Lower lobe of right lung (tissue), 2 donors: Measurements from ENCODE around the gene TEPSIN. TPM values are rescaled to one million over a fixed set of nuclear protein-coding genes. Genes with fewer than 3 reads are reported as not detected.

Experiments used
- ATAC-seq, 2 donors: fragments of 200-7000 bp; cut with Tn5 transposase; one replicate each; pipeline ENCODE4 v1.9.1; 2020 to 2022; ENCODE audit warnings: mild to moderate bottlenecking in 2 of 2, moderate library complexity in 2 of 2
- DNase-seq: peaks from one replicate; pipeline ENCODE4 v3.0.0-alpha.2; 2020
- H3K27ac ChIP-seq: fragments of 200-600 bp; one replicate; pipeline ENCODE4 v1.8.0; 2022
- H3K27me3 ChIP-seq: fragments of 200-600 bp; one replicate; pipeline ENCODE4 v1.8.0; 2022; ENCODE audit warnings: low read depth
- H3K36me3 ChIP-seq: fragments of 200-600 bp; one replicate; pipeline ENCODE4 v1.8.0; 2022; ENCODE audit warnings: mild to moderate bottlenecking
- H3K4me1 ChIP-seq: fragments of 200-600 bp; one replicate; pipeline ENCODE4 v1.8.0; 2022
- H3K4me3 ChIP-seq: fragments of 200-600 bp; one replicate; pipeline ENCODE4 v1.8.0; 2022; ENCODE audit warnings: mild to moderate bottlenecking
- H3K9me3 ChIP-seq: fragments of 200-600 bp; one replicate; pipeline ENCODE4 v1.8.0; 2022
- intact Hi-C: fragments of 100-400 bp; cut with DNase I; formaldehyde crosslinking; loops from one replicate; pipeline ENCODE4 v1.11.0; 2022
- total RNA-seq: library from RNA; stranded (reverse); fragmentation: NEBNext Ultra II Directional; extraction: Animal tissue kit (Norgen Biotek cat#: 25700); gene quantifications from one replicate; pipeline ENCODE4 v1.2.1, GENCODE V29; 2021
- TF ChIP-seq, protein P1 (sequence below): fragments of 200-600 bp; IDR thresholded peaks from one replicate; pipeline ENCODE4 v1.8.0; 2022; ENCODE audit warnings: antibody characterized with exemption, mild to moderate bottlenecking
- donor health status: DM: no; HTN: yes; CAD: no; lungs with severe emphysema.

The TEPSIN gene
- total RNA-seq, 1 donor from 2014 or later, result 43.2 TPM

- Histone ChIP-seq H3K4me3 (no peak overlapping the region), H3K4me1 (peaks cover 8% of the 10 kb centered on the region), H3K27me3 (no peaks in the 10 kb centered on the region), H3K36me3 (peaks cover 88% of the 10 kb centered on the region), H3K9me3 (no peaks in the 10 kb centered on the region), H3K27ac (no peak overlapping the region)
- TF ChIP-seq, protein P1, sequence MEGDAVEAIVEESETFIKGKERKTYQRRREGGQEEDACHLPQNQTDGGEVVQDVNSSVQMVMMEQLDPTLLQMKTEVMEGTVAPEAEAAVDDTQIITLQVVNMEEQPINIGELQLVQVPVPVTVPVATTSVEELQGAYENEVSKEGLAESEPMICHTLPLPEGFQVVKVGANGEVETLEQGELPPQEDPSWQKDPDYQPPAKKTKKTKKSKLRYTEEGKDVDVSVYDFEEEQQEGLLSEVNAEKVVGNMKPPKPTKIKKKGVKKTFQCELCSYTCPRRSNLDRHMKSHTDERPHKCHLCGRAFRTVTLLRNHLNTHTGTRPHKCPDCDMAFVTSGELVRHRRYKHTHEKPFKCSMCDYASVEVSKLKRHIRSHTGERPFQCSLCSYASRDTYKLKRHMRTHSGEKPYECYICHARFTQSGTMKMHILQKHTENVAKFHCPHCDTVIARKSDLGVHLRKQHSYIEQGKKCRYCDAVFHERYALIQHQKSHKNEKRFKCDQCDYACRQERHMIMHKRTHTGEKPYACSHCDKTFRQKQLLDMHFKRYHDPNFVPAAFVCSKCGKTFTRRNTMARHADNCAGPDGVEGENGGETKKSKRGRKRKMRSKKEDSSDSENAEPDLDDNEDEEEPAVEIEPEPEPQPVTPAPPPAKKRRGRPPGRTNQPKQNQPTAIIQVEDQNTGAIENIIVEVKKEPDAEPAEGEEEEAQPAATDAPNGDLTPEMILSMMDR, result no peak
- DNase-seq, result no peak
- intact Hi-C loops, result no loop called here
- ATAC-seq, result no peak
These were observed 21.8 kb upstream of the TEPSIN start for GRCh38 chr17:81260641-81261040.

DNA sequence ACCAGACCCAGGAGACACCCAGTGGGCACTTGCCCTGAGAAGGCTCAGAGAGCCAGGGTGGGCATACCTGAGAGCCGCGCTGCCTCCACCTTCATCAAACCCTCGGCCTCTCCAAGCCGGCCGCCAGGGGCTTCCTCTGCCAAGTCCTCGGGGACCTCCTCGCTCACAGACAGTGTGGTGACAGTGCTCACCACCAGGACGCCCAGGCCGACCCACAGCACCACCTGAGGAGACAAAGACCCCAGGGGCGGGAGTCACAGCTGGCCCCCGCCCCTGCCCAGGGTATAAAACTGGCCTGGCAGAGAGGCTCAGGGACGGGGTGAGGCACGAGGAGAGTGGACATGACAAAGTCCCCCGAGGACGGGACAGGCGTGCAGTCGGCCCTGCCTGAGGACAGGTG lies 21.3 kb upstream of the TEPSIN start:
- no peak for DNase-seq
- Histone ChIP-seq H3K27me3 (no peaks in the 10 kb centered on the region), H3K4me3 (no peak overlapping the region), H3K27ac (no peak overlapping the region), H3K9me3 (no peaks in the 10 kb centered on the region), H3K36me3 (peaks cover 83% of the 10 kb centered on the region), H3K4me1 (peaks cover 13% of the 10 kb centered on the region)
- intact Hi-C loops, result no loop called here
- ATAC-seq, result no peak
- TF ChIP-seq, protein P1, result no peak

DNA sequence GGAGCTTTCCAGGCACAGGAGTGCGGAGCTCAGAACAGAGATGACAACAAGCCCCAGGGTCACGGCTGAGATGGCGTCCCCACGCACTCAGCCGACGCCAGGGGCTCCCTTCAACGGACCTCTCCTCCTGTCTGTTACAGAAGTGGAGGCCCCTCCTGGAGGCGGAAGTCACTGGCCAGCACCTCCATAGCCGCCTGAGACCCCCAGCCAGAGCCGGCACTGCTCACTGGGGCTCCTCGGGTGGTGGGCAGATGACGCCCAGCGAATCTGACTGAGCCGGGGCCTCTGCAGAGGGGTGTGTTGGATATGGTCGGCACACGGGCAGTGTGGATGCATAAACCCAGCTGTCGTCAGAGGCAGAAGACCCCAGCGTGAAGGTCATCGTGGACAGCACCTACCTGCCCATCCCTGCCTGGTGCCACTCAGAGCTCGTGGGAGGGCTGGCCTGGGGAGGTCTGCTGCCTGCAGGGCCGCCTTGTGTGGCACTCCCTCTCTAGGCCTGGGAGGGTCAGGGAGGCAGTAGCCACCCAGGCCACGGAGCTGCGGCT lies 20.3 kb upstream of the TEPSIN start:
- Histone ChIP-seq H3K4me3 (no peak overlapping the region), H3K36me3 (peaks cover 72% of the 10 kb centered on the region), H3K4me1 (peaks cover 23% of the 10 kb centered on the region), H3K27ac (no peak overlapping the region), H3K9me3 (no peaks in the 10 kb centered on the region), H3K27me3 (no peaks in the 10 kb centered on the region)
- DNase-seq (no peak), ATAC-seq (no peak)
- intact Hi-C loops, result no loop called here
- TF ChIP-seq, protein P1, result no peak

DNA sequence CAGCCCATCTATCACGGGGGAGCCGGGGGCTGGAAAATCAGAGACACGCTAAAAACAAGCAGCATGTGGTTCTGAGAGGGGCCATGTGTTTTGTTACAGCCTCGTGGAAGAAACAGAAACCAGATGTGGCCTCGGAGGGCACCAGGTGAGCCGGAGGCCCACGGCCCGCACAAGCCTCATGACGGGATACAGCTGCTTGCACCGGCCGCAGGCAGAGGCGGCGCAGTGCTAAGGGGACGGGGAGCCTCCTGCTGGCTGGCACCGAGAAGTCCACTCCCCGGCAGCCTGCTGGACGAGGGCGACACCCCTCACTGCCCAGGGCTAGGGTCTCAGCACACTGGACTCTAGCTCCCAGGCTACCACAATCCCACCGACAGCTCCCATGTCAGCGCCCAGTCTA lies 19.4 kb upstream of the TEPSIN start:
- no peak overlapping the region for H3K4me3 ChIP-seq
- TF ChIP-seq, protein P1, result no peak
- no peak for DNase-seq
- peaks cover 23% of the 10 kb centered on the region for H3K4me1 ChIP-seq
- no peaks in the 10 kb centered on the region for H3K9me3 ChIP-seq
- ATAC-seq, result no peak
- H3K36me3 ChIP-seq, result peaks cover 64% of the 10 kb centered on the region
- intact Hi-C loops, result no loop called here
- H3K27ac ChIP-seq, result no peak overlapping the region
- H3K27me3 ChIP-seq, result no peaks in the 10 kb centered on the region

GRCh38 chr17:81257533-81257932 lies 18.7 kb upstream of the TEPSIN start:
- no peaks in the 10 kb centered on the region for H3K9me3 ChIP-seq
- H3K4me3 ChIP-seq, result no peak overlapping the region
- H3K27me3 ChIP-seq, result no peaks in the 10 kb centered on the region
- ATAC-seq, result no peak
- intact Hi-C loops, result no loop called here
- H3K27ac ChIP-seq, result no peak overlapping the region
- TF ChIP-seq, protein P1, result no peak
- peaks cover 62% of the 10 kb centered on the region for H3K36me3 ChIP-seq
- H3K4me1 ChIP-seq, result peaks cover 23% of the 10 kb centered on the region
- DNase-seq, result no peak
